Lower leg skin (tissue), 3 donors: ENCODE data around the gene UPB1.

Experiments used
- CTCF ChIP-seq, 3 donors: fragments of 450-650 bp; IDR thresholded peaks; one replicate each; pipeline ENCODE4 v1.5.1; 2016; ENCODE audit warnings: antibody characterized with exemption in 3 of 3, mild to moderate bottlenecking in 3 of 3, moderate library complexity in 2 of 3
- POLR2A ChIP-seq, 2 donors: fragments of 450-650 bp; IDR thresholded peaks; one replicate each; pipeline ENCODE4 v1.6.1; 2016 to 2017; ENCODE audit warnings: antibody characterized with exemption in 2 of 2, mild to moderate bottlenecking in 1 of 2, moderate library complexity in 1 of 2

GRCh38 chr22:24559471-24559870 is 64.3 kb downstream of the UPB1 start:
- TF ChIP-seq POLR2A (IDR thresholded peaks at IDR 0.05), result no peak
- TF ChIP-seq CTCF (IDR thresholded peaks at IDR 0.05), result no peak
